ENCODE measurements around the gene VPS13A. TPM values are rescaled to one million over a fixed set of nuclear protein-coding genes. Genes with fewer than 3 reads are reported as not detected.

VPS13A gene
- total and polyA plus RNA-seq, 4 donors: 2.4 to 45.1 (median 22.6) TPM

DNA sequence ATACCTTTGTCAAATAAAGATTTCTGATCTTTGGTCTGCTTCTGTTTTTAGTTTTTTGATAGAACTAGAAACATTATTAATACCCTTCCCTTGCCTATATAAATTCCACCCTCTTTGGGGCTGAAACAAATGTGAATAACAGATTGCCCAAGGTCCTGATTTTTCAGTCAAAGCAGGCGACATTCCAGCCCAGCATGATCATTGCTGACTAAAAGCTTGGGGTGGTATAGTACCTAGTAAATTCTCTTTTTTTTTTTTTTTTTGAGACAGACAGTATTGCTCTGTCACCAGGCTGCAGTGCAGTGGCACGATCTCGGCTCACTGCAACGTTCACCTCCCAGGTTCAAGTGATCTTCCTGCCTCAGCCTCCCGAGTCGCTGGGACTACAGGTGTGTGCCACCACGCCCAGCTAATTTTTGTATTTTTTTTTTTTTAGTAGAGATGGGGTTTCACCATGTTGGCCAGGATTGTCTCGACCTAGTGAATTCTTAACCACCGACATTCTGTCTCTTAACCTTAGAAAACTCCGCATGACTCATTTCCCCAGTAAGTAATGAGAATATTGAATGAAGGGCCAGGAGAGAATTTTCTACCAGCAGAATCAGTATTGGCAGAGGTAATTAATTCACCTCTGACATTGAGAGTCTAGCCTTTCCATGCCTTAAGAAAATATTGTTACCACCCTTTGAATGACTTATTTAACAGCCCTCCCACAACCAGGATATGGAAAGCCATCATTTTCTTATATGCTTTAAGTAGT is 244.4 kb downstream of the VPS13A start:
- DNase-seq (ENCODE audit: low spot score): no peak
- H3K27me3 ChIP-seq (ENCODE audit: control insufficient read depth in 4 of 4, insufficient read depth in 4 of 4, low read length in 3 of 4): no peaks in the 10 kb centered on the region
- no peak overlapping the region for H3K27ac ChIP-seq (ENCODE audit: low read depth in 1 of 2, low read length in 2 of 2)
- 95% methylated on average over 10 of the region's 10 CpGs for WGBS
- H3K4me3 ChIP-seq (ENCODE audit: low read depth in 1 of 3, low read length in 3 of 3): no peak overlapping the region
- H3K9me3 ChIP-seq (ENCODE audit: control insufficient read depth in 4 of 4, low read length in 3 of 4): no peaks in the 10 kb centered on the region
- H3K9ac ChIP-seq (ENCODE audit: low read depth in 1 of 2, low read length in 2 of 2): no peak overlapping the region
- H3K36me3 ChIP-seq (ENCODE audit: control insufficient read depth in 4 of 4, insufficient read depth in 3 of 4, low read depth in 1 of 4, low read length in 3 of 4): peaks cover 0 to 7% (median 0%) of the 10 kb centered on the region in 4 donors
- TF ChIP-seq REST (IDR thresholded peaks at IDR 0.05): no peak
- TF ChIP-seq CTCF (IDR thresholded peaks at IDR 0.05; ENCODE audit: low read depth, low read length, missing input control): no peak
- no peak for TF ChIP-seq NR2F2 (IDR thresholded peaks at IDR 0.05)
- no peak for TF ChIP-seq SP1 (IDR thresholded peaks at IDR 0.05)
- TF ChIP-seq FOXA2 (IDR thresholded peaks at IDR 0.05): no peak
- TF ChIP-seq HNF4G (IDR thresholded peaks at IDR 0.05): no peak
- TF ChIP-seq TAF1 (conservative IDR thresholded peaks at IDR 0.05): no peak
- TF ChIP-seq HNF4A (conservative IDR thresholded peaks at IDR 0.05): no peak
- TF ChIP-seq JUND (IDR thresholded peaks at IDR 0.05): no peak
- TF ChIP-seq, protein P1, sequence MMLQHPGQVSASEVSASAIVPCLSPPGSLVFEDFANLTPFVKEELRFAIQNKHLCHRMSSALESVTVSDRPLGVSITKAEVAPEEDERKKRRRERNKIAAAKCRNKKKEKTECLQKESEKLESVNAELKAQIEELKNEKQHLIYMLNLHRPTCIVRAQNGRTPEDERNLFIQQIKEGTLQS (IDR thresholded peaks at IDR 0.05): no peak
- TF ChIP-seq FOXA1 (IDR thresholded peaks at IDR 0.05): no peak
- no peak for TF ChIP-seq MAX (IDR thresholded peaks at IDR 0.05)
- no peak for TF ChIP-seq RAD21 (IDR thresholded peaks at IDR 0.05)
- TF ChIP-seq ZBTB33 (IDR thresholded peaks at IDR 0.05): no peak
- TF ChIP-seq EGR1 (IDR thresholded peaks at IDR 0.05; ENCODE audit: low read depth in 2 of 2): no peak
- no peak for TF ChIP-seq RXRA (IDR thresholded peaks at IDR 0.05)
- TF ChIP-seq GABPA (IDR thresholded peaks at IDR 0.05 in 1 of 2, conservative IDR thresholded peaks at IDR 0.05 in 1 of 2): no peak
- no peaks in the 10 kb centered on the region for H3K4me1 ChIP-seq (ENCODE audit: control insufficient read depth in 4 of 4, insufficient read depth in 4 of 4, low read length in 3 of 4)

Data from liver (tissue), 9 donors.